WTC11 (cell line): ENCODE data around the gene DLGAP3. TPM values are rescaled to one million over a fixed set of nuclear protein-coding genes. Genes with fewer than 3 reads are reported as not detected.

Source experiments
- ATAC-seq: fragments of 200-7000 bp; cut with Tn5 transposase; 2 replicates; pipeline ENCODE4 v1.10.0; 2021; ENCODE audit warnings: mild to moderate bottlenecking, moderate library complexity
- CTCF ChIA-PET: fragments of 300-600 bp; sonication (Branson Sonifier 250); formaldehyde crosslinking; loops from one replicate; lab custom pipeline; 2021; ENCODE audit warnings: antibody characterized with exemption; lab: Charles Lee
- POLR2A ChIA-PET: fragments of 350-600 bp; sonication (Branson Sonifier 250); formaldehyde crosslinking; loops from one replicate; lab custom pipeline; 2021; ENCODE audit warnings: antibody characterized with exemption; lab: Charles Lee
- DNase-seq: peaks from one replicate; pipeline ENCODE4 v3.0.0; 2021; ENCODE audit warnings: low spot score
- H3K27ac Mint-ChIP-seq: 2 replicates; pipeline ENCODE4 v1.8.0; 2021; ENCODE audit warnings: mixed read lengths
- H3K27me3 Mint-ChIP-seq: 2 replicates; pipeline ENCODE4 v1.8.0; 2021; ENCODE audit warnings: low read depth, mild to moderate bottlenecking, moderate library complexity, mixed read lengths
- H3K36me3 Mint-ChIP-seq: 2 replicates; pipeline ENCODE4 v1.8.0; 2021; ENCODE audit warnings: mixed read lengths
- H3K4me1 Mint-ChIP-seq: 2 replicates; pipeline ENCODE4 v1.8.0; 2022; ENCODE audit warnings: mixed read lengths
- H3K4me3 Mint-ChIP-seq: 2 replicates; pipeline ENCODE4 v1.8.0; 2021; ENCODE audit warnings: mild to moderate bottlenecking, moderate library complexity, mixed read lengths
- H3K9me3 Mint-ChIP-seq: 2 replicates; pipeline ENCODE4 v1.8.0; 2021; ENCODE audit warnings: mixed read lengths
- ATF1 ChIP-seq: sonication (generic); formaldehyde crosslinking; IDR thresholded peaks from 2 replicates; pipeline ENCODE4 v1.8.1; 2023; ENCODE audit warnings: mild to moderate bottlenecking, moderate library complexity, missing genetic modification reagents
- CREB1 ChIP-seq: sonication (generic); formaldehyde crosslinking; IDR thresholded peaks from 2 replicates; pipeline ENCODE4 v1.8.0; 2023; ENCODE audit warnings: mild to moderate bottlenecking, missing genetic modification reagents
- CREM ChIP-seq: sonication (generic); formaldehyde crosslinking; IDR thresholded peaks from 2 replicates; pipeline ENCODE4 v1.8.1; 2022; ENCODE audit warnings: mild to moderate bottlenecking, missing genetic modification reagents, moderate library complexity
- ELF4 ChIP-seq: sonication (generic); formaldehyde crosslinking; IDR thresholded peaks from 2 replicates; pipeline ENCODE4 v1.8.1; 2022; ENCODE audit warnings: low read depth, mild to moderate bottlenecking, moderate library complexity, missing genetic modification reagents
- GRHL2 ChIP-seq: fragments of 250-450 bp; sonication (Bioruptor Pico); IDR thresholded peaks from 2 replicates; pipeline ENCODE4 v1.8.0; 2022; ENCODE audit warnings: mild to moderate bottlenecking, moderate library complexity; ENCODE audit not compliant: insufficient replicate concordance, severe bottlenecking
- MXD4 ChIP-seq: fragments of 250-450 bp; sonication (Bioruptor Pico); IDR thresholded peaks from 2 replicates; pipeline ENCODE4 v1.8.0; 2021; ENCODE audit warnings: mild to moderate bottlenecking, moderate library complexity, borderline replicate concordance
- RORB ChIP-seq: fragments of 250-450 bp; sonication (Bioruptor Pico); IDR thresholded peaks from 2 replicates; pipeline ENCODE4 v1.9.0; 2021; ENCODE audit warnings: mild to moderate bottlenecking
- SMAD4 ChIP-seq: sonication (generic); formaldehyde crosslinking; IDR thresholded peaks from 2 replicates; pipeline ENCODE4 v1.8.0; 2022; ENCODE audit warnings: mild to moderate bottlenecking, missing genetic modification reagents
- ZNF416 ChIP-seq: fragments of 250-450 bp; sonication (Bioruptor Pico); IDR thresholded peaks from 2 replicates; pipeline ENCODE4 v1.9.0; 2021; ENCODE audit warnings: mild to moderate bottlenecking, inconsistent platforms
- ZNF423 ChIP-seq: fragments of 250-450 bp; sonication (Bioruptor Pico); IDR thresholded peaks from 2 replicates; pipeline ENCODE4 v2.1.2; 2022; ENCODE audit warnings: mild to moderate bottlenecking, moderate library complexity
- ZNF671 ChIP-seq: fragments of 250-450 bp; sonication (Bioruptor Pico); IDR thresholded peaks from 2 replicates; pipeline ENCODE4 v1.8.0; 2021; ENCODE audit warnings: mild to moderate bottlenecking
- total RNA-seq: library from RNA; stranded (reverse); gene quantifications from 3 replicates; pipeline ENCODE4 v1.2.3, GENCODE V29; 2021
- TF ChIP-seq, protein P1 (sequence below): sonication (generic); formaldehyde crosslinking; IDR thresholded peaks from 2 replicates; pipeline ENCODE4 v1.8.1; 2023; ENCODE audit warnings: mild to moderate bottlenecking, missing genetic modification reagents, moderate library complexity
- TF ChIP-seq, protein P2 (sequence below): sonication (generic); formaldehyde crosslinking; IDR thresholded peaks from 2 replicates; pipeline ENCODE4 v1.8.1; 2022; ENCODE audit warnings: mild to moderate bottlenecking, moderate library complexity, missing genetic modification reagents
- TF ChIP-seq, protein P3 (sequence below): sonication (generic); formaldehyde crosslinking; IDR thresholded peaks from 2 replicates; pipeline ENCODE4 v1.8.1; 2023; ENCODE audit warnings: mild to moderate bottlenecking, missing genetic modification reagents
- TF ChIP-seq, protein P4 (sequence below): fragments of 250-450 bp; sonication (Bioruptor Pico); IDR thresholded peaks from 2 replicates; pipeline ENCODE4 v1.9.0; 2021; ENCODE audit warnings: mild to moderate bottlenecking, borderline replicate concordance
- TF ChIP-seq, protein P5 (sequence below): sonication (generic); formaldehyde crosslinking; IDR thresholded peaks from 2 replicates; pipeline ENCODE4 v1.8.0; 2023; ENCODE audit warnings: missing genetic modification reagents
- TF ChIP-seq, protein P6 (sequence below): fragments of 250-450 bp; sonication (Bioruptor Pico); conservative IDR thresholded peaks from 2 replicates; pipeline ENCODE4 v1.9.0; 2021; ENCODE audit warnings: mild to moderate bottlenecking

DLGAP3 gene
- total RNA-seq, 1 experiment from 2014 or later: 11.3 TPM

DNA sequence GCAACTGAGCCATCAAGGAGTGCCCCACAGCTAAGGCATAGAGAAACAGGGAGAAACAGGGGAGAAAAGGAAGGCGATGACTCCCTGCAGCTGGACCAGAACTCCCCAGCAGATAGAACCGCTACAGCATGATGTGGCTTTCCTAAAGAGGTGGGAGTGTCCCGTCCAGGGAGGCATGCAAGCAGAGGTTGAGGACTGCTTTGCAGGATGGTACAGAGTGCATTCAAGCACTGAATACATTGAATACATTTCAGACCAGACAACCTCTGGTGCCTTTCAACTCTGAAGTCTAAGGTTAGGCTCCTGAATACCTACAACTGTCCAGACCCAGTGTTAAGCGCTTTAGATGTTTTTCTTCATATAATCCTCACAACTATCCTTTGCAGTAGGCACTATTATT, 13.3 kb downstream of the DLGAP3 start:
- DNase-seq (no peak), ATAC-seq (no peak)
- Mint-ChIP-seq H3K27ac (no peak overlapping the region), H3K4me1 (peaks cover 20% of the 10 kb centered on the region), H3K36me3 (no peaks in the 10 kb centered on the region), H3K27me3 (no peaks in the 10 kb centered on the region; the same call in 1 of the 2 replicates), H3K9me3 (no peaks in the 10 kb centered on the region), H3K4me3 (no peak overlapping the region)
- TF ChIP-seq ZNF423 (CRISPR knock-in tag) (no peak), ZNF416 (CRISPR knock-in tag) (no peak), CREB1 (CRISPR knock-in tag) (no peak), CREM (CRISPR knock-in tag) (no peak), MXD4 (no peak), ZNF671 (no peak), RORB (no peak), GRHL2 (CRISPR knock-in tag) (no peak), ELF4 (CRISPR knock-in tag) (no peak), ATF1 (CRISPR knock-in tag) (no peak), SMAD4 (CRISPR knock-in tag) (no peak)
- TF ChIP-seq, protein P1, sequence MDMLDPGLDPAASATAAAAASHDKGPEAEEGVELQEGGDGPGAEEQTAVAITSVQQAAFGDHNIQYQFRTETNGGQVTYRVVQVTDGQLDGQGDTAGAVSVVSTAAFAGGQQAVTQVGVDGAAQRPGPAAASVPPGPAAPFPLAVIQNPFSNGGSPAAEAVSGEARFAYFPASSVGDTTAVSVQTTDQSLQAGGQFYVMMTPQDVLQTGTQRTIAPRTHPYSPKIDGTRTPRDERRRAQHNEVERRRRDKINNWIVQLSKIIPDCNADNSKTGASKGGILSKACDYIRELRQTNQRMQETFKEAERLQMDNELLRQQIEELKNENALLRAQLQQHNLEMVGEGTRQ (CRISPR knock-in tag): no peak
- TF ChIP-seq, protein P2, sequence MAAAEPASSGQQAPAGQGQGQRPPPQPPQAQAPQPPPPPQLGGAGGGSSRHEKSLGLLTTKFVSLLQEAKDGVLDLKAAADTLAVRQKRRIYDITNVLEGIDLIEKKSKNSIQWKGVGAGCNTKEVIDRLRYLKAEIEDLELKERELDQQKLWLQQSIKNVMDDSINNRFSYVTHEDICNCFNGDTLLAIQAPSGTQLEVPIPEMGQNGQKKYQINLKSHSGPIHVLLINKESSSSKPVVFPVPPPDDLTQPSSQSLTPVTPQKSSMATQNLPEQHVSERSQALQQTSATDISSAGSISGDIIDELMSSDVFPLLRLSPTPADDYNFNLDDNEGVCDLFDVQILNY (CRISPR knock-in tag): no peak
- TF ChIP-seq, protein P3, sequence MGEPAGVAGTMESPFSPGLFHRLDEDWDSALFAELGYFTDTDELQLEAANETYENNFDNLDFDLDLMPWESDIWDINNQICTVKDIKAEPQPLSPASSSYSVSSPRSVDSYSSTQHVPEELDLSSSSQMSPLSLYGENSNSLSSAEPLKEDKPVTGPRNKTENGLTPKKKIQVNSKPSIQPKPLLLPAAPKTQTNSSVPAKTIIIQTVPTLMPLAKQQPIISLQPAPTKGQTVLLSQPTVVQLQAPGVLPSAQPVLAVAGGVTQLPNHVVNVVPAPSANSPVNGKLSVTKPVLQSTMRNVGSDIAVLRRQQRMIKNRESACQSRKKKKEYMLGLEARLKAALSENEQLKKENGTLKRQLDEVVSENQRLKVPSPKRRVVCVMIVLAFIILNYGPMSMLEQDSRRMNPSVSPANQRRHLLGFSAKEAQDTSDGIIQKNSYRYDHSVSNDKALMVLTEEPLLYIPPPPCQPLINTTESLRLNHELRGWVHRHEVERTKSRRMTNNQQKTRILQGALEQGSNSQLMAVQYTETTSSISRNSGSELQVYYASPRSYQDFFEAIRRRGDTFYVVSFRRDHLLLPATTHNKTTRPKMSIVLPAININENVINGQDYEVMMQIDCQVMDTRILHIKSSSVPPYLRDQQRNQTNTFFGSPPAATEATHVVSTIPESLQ: no peak
- TF ChIP-seq, protein P4, sequence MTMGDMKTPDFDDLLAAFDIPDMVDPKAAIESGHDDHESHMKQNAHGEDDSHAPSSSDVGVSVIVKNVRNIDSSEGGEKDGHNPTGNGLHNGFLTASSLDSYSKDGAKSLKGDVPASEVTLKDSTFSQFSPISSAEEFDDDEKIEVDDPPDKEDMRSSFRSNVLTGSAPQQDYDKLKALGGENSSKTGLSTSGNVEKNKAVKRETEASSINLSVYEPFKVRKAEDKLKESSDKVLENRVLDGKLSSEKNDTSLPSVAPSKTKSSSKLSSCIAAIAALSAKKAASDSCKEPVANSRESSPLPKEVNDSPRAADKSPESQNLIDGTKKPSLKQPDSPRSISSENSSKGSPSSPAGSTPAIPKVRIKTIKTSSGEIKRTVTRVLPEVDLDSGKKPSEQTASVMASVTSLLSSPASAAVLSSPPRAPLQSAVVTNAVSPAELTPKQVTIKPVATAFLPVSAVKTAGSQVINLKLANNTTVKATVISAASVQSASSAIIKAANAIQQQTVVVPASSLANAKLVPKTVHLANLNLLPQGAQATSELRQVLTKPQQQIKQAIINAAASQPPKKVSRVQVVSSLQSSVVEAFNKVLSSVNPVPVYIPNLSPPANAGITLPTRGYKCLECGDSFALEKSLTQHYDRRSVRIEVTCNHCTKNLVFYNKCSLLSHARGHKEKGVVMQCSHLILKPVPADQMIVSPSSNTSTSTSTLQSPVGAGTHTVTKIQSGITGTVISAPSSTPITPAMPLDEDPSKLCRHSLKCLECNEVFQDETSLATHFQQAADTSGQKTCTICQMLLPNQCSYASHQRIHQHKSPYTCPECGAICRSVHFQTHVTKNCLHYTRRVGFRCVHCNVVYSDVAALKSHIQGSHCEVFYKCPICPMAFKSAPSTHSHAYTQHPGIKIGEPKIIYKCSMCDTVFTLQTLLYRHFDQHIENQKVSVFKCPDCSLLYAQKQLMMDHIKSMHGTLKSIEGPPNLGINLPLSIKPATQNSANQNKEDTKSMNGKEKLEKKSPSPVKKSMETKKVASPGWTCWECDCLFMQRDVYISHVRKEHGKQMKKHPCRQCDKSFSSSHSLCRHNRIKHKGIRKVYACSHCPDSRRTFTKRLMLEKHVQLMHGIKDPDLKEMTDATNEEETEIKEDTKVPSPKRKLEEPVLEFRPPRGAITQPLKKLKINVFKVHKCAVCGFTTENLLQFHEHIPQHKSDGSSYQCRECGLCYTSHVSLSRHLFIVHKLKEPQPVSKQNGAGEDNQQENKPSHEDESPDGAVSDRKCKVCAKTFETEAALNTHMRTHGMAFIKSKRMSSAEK: no peak
- TF ChIP-seq, protein P5, sequence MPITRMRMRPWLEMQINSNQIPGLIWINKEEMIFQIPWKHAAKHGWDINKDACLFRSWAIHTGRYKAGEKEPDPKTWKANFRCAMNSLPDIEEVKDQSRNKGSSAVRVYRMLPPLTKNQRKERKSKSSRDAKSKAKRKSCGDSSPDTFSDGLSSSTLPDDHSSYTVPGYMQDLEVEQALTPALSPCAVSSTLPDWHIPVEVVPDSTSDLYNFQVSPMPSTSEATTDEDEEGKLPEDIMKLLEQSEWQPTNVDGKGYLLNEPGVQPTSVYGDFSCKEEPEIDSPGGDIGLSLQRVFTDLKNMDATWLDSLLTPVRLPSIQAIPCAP: no peak
- TF ChIP-seq, protein P6, sequence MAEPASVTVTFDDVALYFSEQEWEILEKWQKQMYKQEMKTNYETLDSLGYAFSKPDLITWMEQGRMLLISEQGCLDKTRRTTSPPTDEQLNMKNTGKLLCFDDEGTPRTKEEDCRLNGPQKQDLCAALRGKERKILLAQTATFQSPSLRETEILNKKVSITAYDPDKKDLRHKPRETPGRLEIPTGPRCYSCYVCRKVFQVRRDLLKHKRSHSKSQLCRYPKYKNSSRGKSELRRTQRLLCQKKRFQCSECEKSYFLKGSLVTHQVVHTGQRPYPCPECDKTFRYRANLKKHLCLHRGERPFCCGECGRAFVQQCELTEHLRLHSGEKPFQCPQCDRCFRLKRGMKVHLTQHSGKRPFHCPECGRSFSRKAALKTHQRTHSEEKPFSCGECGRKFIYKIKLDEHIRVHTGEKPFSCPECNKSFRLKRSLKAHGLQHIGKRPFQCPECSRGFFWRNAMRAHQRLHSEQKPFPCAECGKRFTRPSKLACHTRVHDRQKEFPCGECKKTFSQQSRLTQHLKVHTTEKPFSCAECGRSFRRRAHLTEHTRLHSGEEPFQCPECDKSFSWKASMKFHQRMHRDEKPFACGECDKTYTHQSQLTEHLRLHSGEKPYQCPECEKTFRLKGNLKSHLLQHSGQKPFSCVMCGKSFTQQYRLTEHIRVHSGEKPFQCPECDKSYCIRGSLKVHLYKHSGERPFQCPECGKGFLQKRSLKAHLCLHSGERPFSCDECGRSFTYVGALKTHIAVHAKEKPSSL (CRISPR knock-in tag): no peak
- POLR2A ChIA-PET: no interaction called here
- CTCF ChIA-PET: interaction anchor here (1.1 to 1.3 kb wide), 3 partner anchors 50 to 63 kb away, joined by 3 to 5 read pairs (median 3); partner anchors contain the start of gene SMIM12
